Fibroblast of villous mesenchyme (primary cell): ENCODE results near the gene TTBK1. TPM values are rescaled to one million over a fixed set of nuclear protein-coding genes. Genes with fewer than 3 reads are reported as not detected.

Experiments
- DNase-seq: peaks from one replicate; pipeline ENCODE4 v3.0.0-alpha.2; 2010; ENCODE audit warnings: low read depth
- H3K4me3 ChIP-seq: 2 replicates; pipeline ENCODE4 v1.5.1; 2011; ENCODE audit warnings: low read depth, mild to moderate bottlenecking, low read length
- CTCF ChIP-seq: IDR thresholded peaks from 2 replicates; pipeline ENCODE4 v1.5.1; 2012; ENCODE audit warnings: low read depth, mild to moderate bottlenecking, low read length; ENCODE audit not compliant: insufficient read depth
- small RNA-seq: library from RNA; depleted of rRNA; stranded (forward); fragments of <200 nt; gene quantifications from one replicate; pipeline ENCODE3, GENCODE V24; 2012
- total RNA-seq: library from RNA; depleted of rRNA; stranded (reverse); fragments of >200 nt; gene quantifications from 2 replicates; pipeline ENCODE4 v1.2.3, GENCODE V29; 2012

Gene TTBK1
- total RNA-seq, 1 donor = not detected

- no peak for DNase-seq
- no peak for TF ChIP-seq CTCF
- no peak overlapping the region for H3K4me3 ChIP-seq
Measured at GRCh38 chr6:43331470-43331869, 88.2 kb downstream of the TTBK1 start.

GRCh38 chr6:43331891-43332290, 88.6 kb downstream of the TTBK1 start:
- no peak for DNase-seq
- no peak overlapping the region for H3K4me3 ChIP-seq
- TF ChIP-seq CTCF = no peak

- peak; percentile 70 for TF ChIP-seq CTCF
- no peak overlapping the region for H3K4me3 ChIP-seq
- peak; percentile 62 for DNase-seq
Measured at GRCh38 chr6:43334466-43335095, 91.3 kb downstream of the TTBK1 start.

- H3K4me3 ChIP-seq = no peak overlapping the region
- no peak for TF ChIP-seq CTCF
- DNase-seq = no peak
Measured at GRCh38 chr6:43335469-43335868, 92.2 kb downstream of the TTBK1 start.

- H3K4me3 ChIP-seq = no peak overlapping the region
- DNase-seq = peak; percentile 14
- TF ChIP-seq CTCF = no peak
Measured at GRCh38 chr6:43336382-43336781, 93.1 kb downstream of the TTBK1 start.

Small RNA genes within 50 kb of the gene (small RNA-seq; reads per million reads assigned to genes)
- not detected for gene RPL12P47

Other genes with a start within 250 kb of the TTBK1 start
- 60.0 and 68.9 TPM in 2 replicates for gene MEA1, start 229.5 kb upstream of the TTBK1 start, total RNA-seq
- gene KLHDC3, start 229.2 kb upstream of the TTBK1 start, total RNA-seq = 92.1 and 93.3 TPM in 2 replicates
- gene RRP36, start 221.9 kb upstream of the TTBK1 start, total RNA-seq = 114 and 125 TPM in 2 replicates
- 46.1 and 54.8 TPM in 2 replicates for gene CUL7, start 189.6 kb upstream of the TTBK1 start, total RNA-seq
- 20.7 and 23.8 TPM in 2 replicates for gene MRPL2, start 184.0 kb upstream of the TTBK1 start, total RNA-seq
- gene KLC4, start 183.8 kb upstream of the TTBK1 start, total RNA-seq = 16.0 and 16.1 TPM in 2 replicates
- 191 and 199 TPM in 2 replicates for gene PTK7, start 167.2 kb upstream of the TTBK1 start, total RNA-seq
- 36.4 and 43.6 TPM in 2 replicates for gene SRF, start 72.2 kb upstream of the TTBK1 start, total RNA-seq
- 23.3 and 27.7 TPM in 2 replicates for gene CUL9, start 61.3 kb upstream of the TTBK1 start, total RNA-seq
- gene DNPH1, start 14.0 kb upstream of the TTBK1 start, total RNA-seq = 21.6 and 41.9 TPM in 2 replicates
- not detected in 2 replicates for gene SLC22A7, start 54.8 kb downstream of the TTBK1 start, total RNA-seq
- gene CRIP3, start 65.3 kb downstream of the TTBK1 start, total RNA-seq = not detected in 2 replicates
- gene ZNF318, start 126.2 kb downstream of the TTBK1 start, total RNA-seq = 10.3 and 12.5 TPM in 2 replicates
- gene ABCC10, start 184.1 kb downstream of the TTBK1 start, total RNA-seq = 31.1 and 33.8 TPM in 2 replicates
- 0.64 and 1.7 TPM in 2 replicates for gene DLK2, start 212.1 kb downstream of the TTBK1 start, total RNA-seq
- 13.4 and 13.9 TPM in 2 replicates for gene TJAP1, start 234.1 kb downstream of the TTBK1 start, total RNA-seq